Activated naive CD8-positive, alpha-beta T cell treated with anti-CD3 and anti-CD28 coated beads, Interleukin-2, amount 50 U/mL, for 24 hours (primary cell): ENCODE measurements around the gene MON1A.
A peak's percentile ranks its signal among the peaks of the same experiment; 100 is the strongest.
"Not testable (repeated sequence)": the region's sequence is repeated elsewhere in the genome, so short reads cannot be mapped to it uniquely, and the experiment has no call there.

Experiments
- ATAC-seq: fragments of 150-1000 bp; cut with Tn5 transposase; one replicate; pipeline ENCODE4 v1.10.0; 2021
- DNase-seq: peaks from one replicate; pipeline ENCODE4 v3.0.0; 2021
- H3K27ac Mint-ChIP-seq: one replicate; pipeline ENCODE4 v1.8.0; 2021; ENCODE audit warnings: mild to moderate bottlenecking, mixed read lengths
- H3K27me3 Mint-ChIP-seq: one replicate; pipeline ENCODE4 v1.8.0; 2021; ENCODE audit warnings: mixed read lengths
- H3K36me3 Mint-ChIP-seq: one replicate; pipeline ENCODE4 v1.8.0; 2021; ENCODE audit warnings: low read depth, mixed read lengths
- H3K4me1 Mint-ChIP-seq: one replicate; pipeline ENCODE4 v1.8.0; 2021; ENCODE audit warnings: mixed read lengths
- H3K4me3 Mint-ChIP-seq: one replicate; pipeline ENCODE4 v1.8.0; 2021; ENCODE audit warnings: mild to moderate bottlenecking, moderate library complexity, mixed read lengths
- H3K9me3 Mint-ChIP-seq: one replicate; pipeline ENCODE4 v1.8.0; 2021; ENCODE audit warnings: mixed read lengths

MON1A gene

GRCh38 chr3:49906073-49906743, 23.4 kb downstream of the MON1A start:
- peaks cover 25% of the 10 kb centered on the region for H3K4me1 Mint-ChIP-seq
- DNase-seq (peak; percentile 60), ATAC-seq (peak; percentile 44)
- H3K4me3 Mint-ChIP-seq, result peak overlapping the region; percentile 24
- H3K36me3 Mint-ChIP-seq, result peaks cover 6% of the 10 kb centered on the region
- no peaks in the 10 kb centered on the region for H3K9me3 Mint-ChIP-seq
- no peaks in the 10 kb centered on the region for H3K27me3 Mint-ChIP-seq
- H3K27ac Mint-ChIP-seq, result no peak overlapping the region

GRCh38 chr3:49904448-49904847, 25.2 kb downstream of the MON1A start:
- H3K9me3 Mint-ChIP-seq, ATAC-seq, H3K36me3 Mint-ChIP-seq, DNase-seq, H3K27me3 Mint-ChIP-seq, H3K27ac Mint-ChIP-seq: not testable (repeated sequence)
- peaks cover 25% of the 10 kb centered on the region for H3K4me1 Mint-ChIP-seq
- peak overlapping the region; percentile 82 for H3K4me3 Mint-ChIP-seq

DNA sequence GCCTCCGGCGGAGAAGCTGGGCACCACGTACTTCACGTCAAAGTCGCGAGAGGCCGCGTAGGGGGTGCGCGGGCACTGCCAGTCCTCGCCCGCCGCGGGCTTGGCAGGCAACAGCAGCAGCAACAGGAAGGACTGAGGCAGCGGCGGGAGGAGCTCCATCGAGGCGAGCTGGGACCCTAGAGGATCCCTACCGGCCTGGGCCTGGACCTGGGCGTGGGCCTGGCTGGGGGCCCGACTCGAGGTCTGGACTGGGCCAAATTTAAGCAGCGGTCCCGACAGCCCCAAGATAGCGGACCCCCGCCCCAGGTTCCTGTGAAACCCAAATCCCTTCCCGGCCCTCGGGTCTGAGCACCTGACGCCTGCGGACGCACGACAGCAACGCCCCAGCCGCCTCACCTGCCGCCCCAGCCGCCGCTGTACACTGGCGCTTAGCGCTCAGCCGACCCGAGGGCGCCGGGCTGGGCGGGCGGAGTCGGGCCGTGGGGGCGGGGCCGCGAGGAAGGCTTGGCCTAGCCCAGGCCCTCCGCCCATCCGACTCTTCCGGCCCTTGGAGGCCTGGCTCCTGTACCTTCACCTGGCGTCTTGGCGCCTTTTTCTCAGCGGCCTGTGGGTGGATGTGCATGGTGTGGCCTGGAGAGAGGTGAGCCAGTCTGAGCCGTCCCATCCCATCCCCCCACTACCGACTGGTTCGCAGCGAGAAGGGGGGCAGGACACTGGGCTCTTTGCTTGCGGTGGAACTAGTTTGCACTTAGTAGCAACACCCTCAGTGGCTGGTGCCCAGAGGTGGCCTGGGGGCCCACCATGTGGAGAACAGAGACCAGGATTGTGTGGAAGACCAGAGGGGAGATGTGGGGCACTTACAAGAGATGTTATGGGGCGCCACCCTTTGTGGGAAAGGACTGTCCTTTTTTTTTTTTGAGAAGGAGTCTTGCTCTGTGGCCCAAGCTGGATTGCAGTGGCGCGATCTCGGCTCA, 25.9 kb downstream of the MON1A start, which contains the start of gene MST1R:
Gene MST1R, minus strand, starts transcription at position 423 of the 974 bp plus-strand sequence. Its CDS starts 264 bp downstream, at position 159.
- H3K27me3 Mint-ChIP-seq, result no peaks in the 10 kb centered on the region
- H3K36me3 Mint-ChIP-seq, result no peaks in the 10 kb centered on the region
- H3K9me3 Mint-ChIP-seq, result no peaks in the 10 kb centered on the region
- H3K4me1 Mint-ChIP-seq, result peaks cover 25% of the 10 kb centered on the region
- DNase-seq (peak; percentile 90), ATAC-seq (peak; percentile 97)
- H3K4me3 Mint-ChIP-seq, result peak within 1 kb of the TSS; percentile 82
- peak within 1 kb of the TSS; percentile 65 for H3K27ac Mint-ChIP-seq

GRCh38 chr3:49902511-49903345, 26.9 kb downstream of the MON1A start:
- no peak overlapping the region for H3K27ac Mint-ChIP-seq
- DNase-seq, result no peak
- H3K4me1 Mint-ChIP-seq, result peaks cover 25% of the 10 kb centered on the region
- no peaks in the 10 kb centered on the region for H3K36me3 Mint-ChIP-seq
- no peaks in the 10 kb centered on the region for H3K9me3 Mint-ChIP-seq
- H3K4me3 Mint-ChIP-seq, result no peak overlapping the region
- no peak for ATAC-seq
- H3K27me3 Mint-ChIP-seq, result no peaks in the 10 kb centered on the region

DNA sequence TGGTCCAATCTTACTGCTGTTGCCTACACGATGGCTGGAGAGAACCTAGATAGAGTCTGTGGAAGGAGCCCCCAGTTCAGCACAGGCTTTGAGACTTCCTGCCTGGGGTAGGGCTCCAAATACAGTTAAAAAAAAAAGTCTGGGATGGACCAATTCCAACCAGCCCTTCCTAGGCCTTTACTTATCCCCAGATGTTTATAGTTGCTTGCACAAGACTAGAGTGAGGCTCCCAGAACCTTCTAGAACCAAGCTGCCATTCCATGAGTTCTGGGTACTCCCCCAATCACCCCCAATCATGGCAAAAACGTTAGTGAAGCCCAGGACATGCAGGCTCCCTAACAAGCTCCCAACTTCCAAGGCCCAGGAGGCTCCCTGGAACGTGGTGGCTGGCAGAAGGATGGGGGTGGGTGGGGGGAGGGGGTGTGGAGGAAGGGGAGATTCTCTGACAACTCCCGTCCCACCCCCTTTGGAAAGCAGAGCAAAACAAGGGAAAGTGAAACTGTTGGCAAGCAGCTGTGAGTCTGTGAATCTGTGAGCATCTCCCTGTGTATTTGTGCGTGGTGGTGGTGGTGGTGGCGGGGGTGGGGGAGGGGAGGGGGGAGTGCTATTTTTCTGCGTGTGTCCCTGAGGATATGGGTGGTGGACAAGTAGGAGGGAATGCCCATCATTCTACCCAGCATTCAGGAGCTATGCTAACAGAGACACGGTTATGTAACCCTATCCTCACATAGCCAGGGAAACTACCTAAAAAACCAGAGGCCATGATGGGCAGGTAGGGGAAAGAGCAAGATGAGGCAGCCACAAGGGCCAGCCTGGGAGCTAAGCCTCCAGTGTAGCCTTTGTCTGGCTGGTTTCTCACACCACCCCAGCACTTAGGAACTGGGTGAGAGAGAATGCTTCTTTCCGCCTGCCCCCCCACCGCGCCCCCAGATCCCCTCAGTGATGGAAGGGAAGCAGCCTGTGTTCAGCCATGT, 28.0 kb downstream of the MON1A start:
- no peak for DNase-seq
- no peak overlapping the region for H3K27ac Mint-ChIP-seq
- H3K27me3 Mint-ChIP-seq, result no peaks in the 10 kb centered on the region
- no peak overlapping the region for H3K4me3 Mint-ChIP-seq
- no peaks in the 10 kb centered on the region for H3K36me3 Mint-ChIP-seq
- peaks cover 21% of the 10 kb centered on the region for H3K4me1 Mint-ChIP-seq
- H3K9me3 Mint-ChIP-seq, result no peaks in the 10 kb centered on the region
- no peak for ATAC-seq

DNA sequence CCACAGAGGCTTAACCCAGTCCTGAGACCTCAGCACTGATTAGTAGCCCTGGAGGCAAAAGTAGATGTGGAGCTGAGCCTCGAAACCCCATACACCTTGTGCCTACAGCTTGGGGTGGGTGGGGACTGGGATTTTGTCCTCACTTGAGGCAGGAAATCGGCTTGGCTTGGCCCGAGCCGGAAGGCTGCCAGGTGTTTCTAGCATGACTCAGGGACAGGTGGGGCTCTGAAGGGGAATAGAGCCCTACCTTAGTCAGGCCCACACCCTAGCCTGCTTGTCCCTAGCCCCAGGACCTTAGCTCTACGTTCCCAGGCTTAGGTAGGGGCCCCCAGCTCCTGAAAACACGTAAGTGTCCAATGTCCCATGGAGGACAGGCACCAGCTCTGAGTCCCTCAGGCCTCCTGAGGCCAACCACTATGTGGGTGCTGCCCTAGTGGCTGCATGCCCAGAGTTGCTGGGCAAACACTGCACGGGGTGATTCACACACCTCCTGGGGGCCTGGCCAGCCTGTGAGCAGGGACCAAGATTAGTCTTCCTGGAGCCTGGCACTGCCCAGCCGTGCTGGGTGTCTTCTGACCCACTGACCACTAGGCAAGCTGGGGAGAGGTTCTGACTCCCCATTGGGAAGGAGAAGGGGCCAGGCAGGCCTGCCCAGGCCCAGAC, 29.0 kb downstream of the MON1A start:
- DNase-seq, result no peak
- no peaks in the 10 kb centered on the region for H3K36me3 Mint-ChIP-seq
- H3K27me3 Mint-ChIP-seq, result no peaks in the 10 kb centered on the region
- peaks cover 10% of the 10 kb centered on the region for H3K4me1 Mint-ChIP-seq
- H3K4me3 Mint-ChIP-seq, result no peak overlapping the region
- no peak overlapping the region for H3K27ac Mint-ChIP-seq
- H3K9me3 Mint-ChIP-seq, result no peaks in the 10 kb centered on the region
- ATAC-seq, result no peak

DNA sequence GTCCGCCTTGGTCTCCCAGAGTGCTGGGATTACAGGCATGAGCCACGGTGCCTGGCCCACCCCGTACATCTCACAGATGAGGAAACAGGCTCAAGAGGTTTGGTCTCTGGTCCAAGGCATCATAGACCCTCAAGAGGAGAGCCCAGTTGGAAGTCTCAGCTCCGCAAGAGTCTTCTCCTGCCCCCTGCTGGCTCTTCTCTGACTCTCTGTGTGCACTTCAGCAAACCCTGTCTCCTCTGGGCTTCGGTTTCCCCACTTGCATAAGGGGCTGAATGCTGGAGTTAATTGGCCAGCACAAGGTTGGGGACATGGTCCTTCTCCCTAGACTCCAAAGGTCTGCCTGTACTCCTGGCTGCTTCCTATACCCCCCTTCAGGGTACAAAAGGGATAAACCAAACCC, 29.8 kb downstream of the MON1A start:
- H3K27ac Mint-ChIP-seq, result no peak overlapping the region
- ATAC-seq, result no peak
- no peak overlapping the region for H3K4me3 Mint-ChIP-seq
- peaks cover 7% of the 10 kb centered on the region for H3K4me1 Mint-ChIP-seq
- peak; percentile 17 for DNase-seq
- no peaks in the 10 kb centered on the region for H3K27me3 Mint-ChIP-seq
- H3K36me3 Mint-ChIP-seq, result no peaks in the 10 kb centered on the region
- H3K9me3 Mint-ChIP-seq, result no peaks in the 10 kb centered on the region

GRCh38 chr3:49898991-49899390, 30.6 kb downstream of the MON1A start:
- ATAC-seq (no peak), DNase-seq (no peak)
- H3K27ac Mint-ChIP-seq, result no peak overlapping the region
- H3K4me3 Mint-ChIP-seq, result no peak overlapping the region
- no peaks in the 10 kb centered on the region for H3K9me3 Mint-ChIP-seq
- no peaks in the 10 kb centered on the region for H3K36me3 Mint-ChIP-seq
- H3K27me3 Mint-ChIP-seq, result no peaks in the 10 kb centered on the region
- H3K4me1 Mint-ChIP-seq, result peaks cover 4% of the 10 kb centered on the region

DNA sequence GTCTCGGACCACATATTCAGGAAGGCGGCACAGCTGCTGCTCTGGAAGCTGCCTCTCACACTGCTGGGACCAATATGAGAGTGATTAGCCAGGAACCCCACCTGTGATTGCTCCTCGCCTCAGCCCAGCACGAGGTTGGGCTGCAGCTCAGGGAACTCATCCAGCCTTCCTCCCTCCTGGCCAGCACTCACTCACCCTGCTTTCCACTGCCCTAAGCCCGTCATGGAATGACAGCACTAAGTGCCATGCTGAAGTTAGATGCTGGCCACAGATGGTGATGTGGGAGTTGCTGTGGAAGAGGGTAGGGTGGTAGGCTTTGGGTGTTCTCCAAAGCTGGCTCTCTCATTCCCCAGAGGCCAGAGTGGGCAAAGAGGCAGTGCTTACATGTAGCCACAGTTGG, 33.3 kb downstream of the MON1A start:
- DNase-seq (no peak), ATAC-seq (no peak)
- Mint-ChIP-seq H3K4me1 (peaks cover 1% of the 10 kb centered on the region), H3K27ac (no peak overlapping the region), H3K36me3 (no peaks in the 10 kb centered on the region), H3K9me3 (no peaks in the 10 kb centered on the region), H3K4me3 (no peak overlapping the region), H3K27me3 (no peaks in the 10 kb centered on the region)

GRCh38 chr3:49895791-49896190, 33.8 kb downstream of the MON1A start:
- H3K27ac Mint-ChIP-seq, result no peak overlapping the region
- no peaks in the 10 kb centered on the region for H3K9me3 Mint-ChIP-seq
- H3K36me3 Mint-ChIP-seq, result no peaks in the 10 kb centered on the region
- ATAC-seq (no peak), DNase-seq (no peak)
- H3K4me1 Mint-ChIP-seq, result no peaks in the 10 kb centered on the region
- no peaks in the 10 kb centered on the region for H3K27me3 Mint-ChIP-seq
- H3K4me3 Mint-ChIP-seq, result no peak overlapping the region

- no peak overlapping the region for H3K27ac Mint-ChIP-seq
- ATAC-seq (no peak), DNase-seq (no peak)
- H3K4me3 Mint-ChIP-seq, result no peak overlapping the region
- H3K9me3 Mint-ChIP-seq, result no peaks in the 10 kb centered on the region
- H3K27me3 Mint-ChIP-seq, result no peaks in the 10 kb centered on the region
- no peaks in the 10 kb centered on the region for H3K4me1 Mint-ChIP-seq
- H3K36me3 Mint-ChIP-seq, result no peaks in the 10 kb centered on the region
Measured at GRCh38 chr3:49889296-49889695, 40.3 kb downstream of the MON1A start.

DNA sequence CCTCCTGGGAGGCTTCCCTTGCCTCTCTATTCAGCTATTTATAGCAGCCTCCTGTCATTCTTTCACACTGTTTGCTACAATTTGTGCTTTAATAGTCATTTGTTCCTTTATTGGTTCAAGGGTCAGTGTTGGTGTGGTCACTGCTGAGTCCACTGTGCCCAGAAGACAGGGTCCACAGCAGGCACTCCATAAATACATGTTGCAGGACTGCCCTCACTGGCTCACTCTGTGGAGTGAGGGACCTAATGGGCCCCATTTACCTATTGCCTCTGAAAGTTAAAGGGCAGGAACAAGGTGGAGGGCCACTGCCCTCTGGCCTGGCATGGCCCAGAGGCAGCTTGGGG, 42.7 kb downstream of the MON1A start:
- Mint-ChIP-seq H3K9me3 (no peaks in the 10 kb centered on the region), H3K4me1 (no peaks in the 10 kb centered on the region), H3K27me3 (no peaks in the 10 kb centered on the region), H3K27ac (no peak overlapping the region), H3K36me3 (no peaks in the 10 kb centered on the region), H3K4me3 (no peak overlapping the region)
- no peak for ATAC-seq
- DNase-seq, result no peak

GRCh38 chr3:49883998-49884397, 45.6 kb downstream of the MON1A start:
- DNase-seq (no peak), ATAC-seq (no peak)
- Mint-ChIP-seq H3K36me3 (no peaks in the 10 kb centered on the region), H3K4me1 (no peaks in the 10 kb centered on the region), H3K27me3 (no peaks in the 10 kb centered on the region), H3K4me3 (no peak overlapping the region), H3K9me3 (no peaks in the 10 kb centered on the region), H3K27ac (no peak overlapping the region)
